ENCODE measurements around the gene PET117.

- no peak for TF ChIP-seq CTCF (IDR thresholded peaks at IDR 0.05)
- no peak for TF ChIP-seq ZFX (IDR thresholded peaks at IDR 0.05; ENCODE audit: borderline replicate concordance)
Measured at GRCh38 chr20:18094191-18094590, 43.5 kb upstream of the PET117 start.

All from 22Rv1 (cell line).